Spinal cord (tissue), 10 donors: ENCODE measurements around the gene SMTN. TPM values are rescaled to one million over a fixed set of nuclear protein-coding genes. Genes with fewer than 3 reads are reported as not detected.
"Not testable (repeated sequence)": the region's sequence is repeated elsewhere in the genome, so short reads cannot be mapped to it uniquely, and the experiment has no call there.

Experiments
- DNase-seq, 6 donors: peaks; one replicate each; pipeline versions ENCODE4 v3.0.0 to v3.0.0-alpha.2; 2013 to 2015; ENCODE audit warnings: low spot score in 6 of 6, low read depth in 4 of 6
- H3K27ac ChIP-seq: one replicate; pipeline ENCODE4 v1.5.1; 2013; ENCODE audit warnings: low read depth, low read length, control low read depth
- H3K27me3 ChIP-seq: one replicate; pipeline ENCODE4 v1.6.1; 2013; ENCODE audit warnings: low read length; ENCODE audit not compliant: control insufficient read depth, insufficient read depth
- H3K36me3 ChIP-seq: one replicate; pipeline ENCODE4 v1.6.1; 2013; ENCODE audit warnings: low read length; ENCODE audit not compliant: control insufficient read depth, insufficient read depth
- H3K4me1 ChIP-seq: one replicate; pipeline ENCODE4 v1.6.1; 2013; ENCODE audit warnings: low read length; ENCODE audit not compliant: control insufficient read depth, insufficient read depth
- H3K4me3 ChIP-seq: one replicate; pipeline ENCODE4 v1.5.1; 2013; ENCODE audit warnings: low read depth, low read length, control low read depth
- H3K9me3 ChIP-seq: one replicate; pipeline ENCODE4 v1.6.1; 2013; ENCODE audit warnings: low read length; ENCODE audit not compliant: control insufficient read depth, insufficient read depth
- WGBS: methylation state at CpG from one replicate; pipeline ENCODE4 v1.1.5; 2013; ENCODE audit warnings: missing lambda C conversion rate; ENCODE audit not compliant: insufficient coverage; 5-methylcytosine and 5-hydroxymethylcytosine counted together
- polyA plus RNA-seq, 2 donors: library from polyadenylated mRNA; unstranded; fragments of 120-200 nt; gene quantifications; one replicate each; pipeline ENCODE4 v1.2.1, GENCODE V29; 2013; ENCODE audit not compliant: insufficient read length in 2 of 2
- total RNA-seq, 2 donors: library from RNA; depleted of rRNA in 1 of 2; stranded (reverse); fragments of 120-200 nt in 1 of 2; fragments of >200 nt in 1 of 2; gene quantifications; one replicate each; pipeline versions ENCODE4 v1.2.3 to v1.2.4, GENCODE V29; 2013 to 2014
- donor health status: healthy.

SMTN gene
- total and polyA plus RNA-seq, 4 donors = 26.1 to 61.0 (median 41.7) TPM

GRCh38 chr22:31048570-31048969 is 32.5 kb upstream of the SMTN start:
- Histone ChIP-seq H3K9me3 (no peaks in the 10 kb centered on the region), H3K27me3 (no peaks in the 10 kb centered on the region), H3K36me3 (no peaks in the 10 kb centered on the region), H3K4me3 (no peak overlapping the region), H3K4me1 (peaks cover 13% of the 10 kb centered on the region), H3K27ac (no peak overlapping the region)
- WGBS = 90% methylated on average over 2 of the region's 4 CpGs
- no peak for DNase-seq

- 83% methylated on average over 1 of the region's 3 CpGs for WGBS
Observed at GRCh38 chr22:31049815-31050420, 31.2 kb upstream of the SMTN start.

GRCh38 chr22:31055117-31055634 is 25.9 kb upstream of the SMTN start:
- Histone ChIP-seq H3K9me3 (no peaks in the 10 kb centered on the region), H3K27me3 (no peaks in the 10 kb centered on the region), H3K27ac (peak overlapping the region; percentile 70), H3K36me3 (no peaks in the 10 kb centered on the region), H3K4me1 (peaks cover 11% of the 10 kb centered on the region), H3K4me3 (no peak overlapping the region)
- WGBS = 29% methylated on average over 1 of the region's 5 CpGs
- peak in 1 of 6 donors; percentile 13 for DNase-seq

More at GRCh38 chr22:31049815-31050420, 31.2 kb upstream of the SMTN start:
- Histone ChIP-seq H3K9me3 (no peaks in the 10 kb centered on the region), H3K27ac (no peak overlapping the region), H3K4me3 (no peak overlapping the region), H3K4me1 (peaks cover 11% of the 10 kb centered on the region), H3K27me3 (no peaks in the 10 kb centered on the region), H3K36me3 (no peaks in the 10 kb centered on the region)
- no peak for DNase-seq

- DNase-seq = peak; percentile 31 to 91 (median 59)
- no peaks in the 10 kb centered on the region for H3K9me3 ChIP-seq
- no peaks in the 10 kb centered on the region for H3K36me3 ChIP-seq
- no peaks in the 10 kb centered on the region for H3K27me3 ChIP-seq
- no peak overlapping the region for H3K4me3 ChIP-seq
- H3K27ac ChIP-seq = peak overlapping the region; percentile 70
- WGBS = 18% methylated on average over 10 of the region's 13 CpGs
- H3K4me1 ChIP-seq = peaks cover 11% of the 10 kb centered on the region
Observed at GRCh38 chr22:31055635-31056159, 25.4 kb upstream of the SMTN start.

- no peak overlapping the region for H3K27ac ChIP-seq
- no peak overlapping the region for H3K4me3 ChIP-seq
- no peaks in the 10 kb centered on the region for H3K9me3 ChIP-seq
- no peaks in the 10 kb centered on the region for H3K36me3 ChIP-seq
- H3K4me1 ChIP-seq = peaks cover 11% of the 10 kb centered on the region
- no peak for DNase-seq
- H3K27me3 ChIP-seq = no peaks in the 10 kb centered on the region
- WGBS = 43% methylated on average over 4 of the region's 5 CpGs
Observed at GRCh38 chr22:31056986-31057599, 24.0 kb upstream of the SMTN start.

GRCh38 chr22:31059663-31060062 is 21.5 kb upstream of the SMTN start:
- not testable (repeated sequence) for H3K36me3 ChIP-seq, H3K4me3 ChIP-seq, H3K27ac ChIP-seq, H3K9me3 ChIP-seq, H3K27me3 ChIP-seq, DNase-seq
- 60% methylated on average over 6 of the region's 6 CpGs for WGBS
- peaks cover 11% of the 10 kb centered on the region for H3K4me1 ChIP-seq

- no CpG with 5 or more reads among the region's 2 CpGs for WGBS
- H3K27me3 ChIP-seq = no peaks in the 10 kb centered on the region
- H3K27ac ChIP-seq = no peak overlapping the region
- no peaks in the 10 kb centered on the region for H3K4me1 ChIP-seq
- H3K36me3 ChIP-seq = no peaks in the 10 kb centered on the region
- no peak for DNase-seq
- no peak overlapping the region for H3K4me3 ChIP-seq
- no peaks in the 10 kb centered on the region for H3K9me3 ChIP-seq
Observed at GRCh38 chr22:31062566-31063230, 18.4 kb upstream of the SMTN start.

- Histone ChIP-seq H3K36me3 (no peaks in the 10 kb centered on the region), H3K27ac (no peak overlapping the region), H3K4me1 (no peaks in the 10 kb centered on the region), H3K27me3 (no peaks in the 10 kb centered on the region), H3K4me3 (no peak overlapping the region), H3K9me3 (no peaks in the 10 kb centered on the region)
- DNase-seq = no peak
- WGBS = 80% methylated on average over 1 of the region's 6 CpGs
Observed at GRCh38 chr22:31064369-31064768, 16.7 kb upstream of the SMTN start.

- no peaks in the 10 kb centered on the region for H3K9me3 ChIP-seq
- no peaks in the 10 kb centered on the region for H3K36me3 ChIP-seq
- 39% methylated on average over 4 of the region's 11 CpGs for WGBS
- no peak overlapping the region for H3K4me3 ChIP-seq
- DNase-seq = no peak
- no peaks in the 10 kb centered on the region for H3K27me3 ChIP-seq
- H3K27ac ChIP-seq = no peak overlapping the region
- no peaks in the 10 kb centered on the region for H3K4me1 ChIP-seq
Observed at GRCh38 chr22:31068970-31069369, 12.1 kb upstream of the SMTN start.
